SK-N-SH (cell line): Measurements from ENCODE around the gene ASIP.

ENCODE experiments used
- EP300 ChIP-seq, 2 experiments: IDR thresholded peaks; 2 replicates each; pipeline versions ENCODE4 v1.4.0 to v1.6.1; 2012; ENCODE audit warnings: borderline replicate concordance in 1 of 2, low read depth in 1 of 2, low read length in 1 of 2
- EZH2phosphoT487 ChIP-seq: fragments of 200-600 bp; sonication (generic); IDR thresholded peaks from 2 replicates; pipeline ENCODE4 v1.6.1; 2017; ENCODE audit warnings: low read depth, mixed run types, mild to moderate bottlenecking, antibody characterized with exemption, moderate library complexity, borderline replicate concordance
- FOXJ3 ChIP-seq: sonication (generic); formaldehyde crosslinking; IDR thresholded peaks from 2 replicates; pipeline ENCODE4 v1.5.1; 2020; ENCODE audit warnings: mild to moderate bottlenecking, missing genetic modification reagents
- JUND ChIP-seq: IDR thresholded peaks from 2 replicates; pipeline ENCODE4 v1.4.0; 2012
- RFX5 ChIP-seq: IDR thresholded peaks from 2 replicates; pipeline ENCODE4 v1.6.1; 2012; ENCODE audit warnings: mild to moderate bottlenecking, improper control_type of control experiment, low read length
- RXRA ChIP-seq: IDR thresholded peaks from 2 replicates; pipeline ENCODE4 v1.4.0; 2012; ENCODE audit warnings: low read depth, mild to moderate bottlenecking, borderline replicate concordance
- SMC3 ChIP-seq: IDR thresholded peaks from 2 replicates; pipeline ENCODE4 v1.6.1; 2012; ENCODE audit warnings: low read depth, low read length, improper control_type of control experiment
- TAF1 ChIP-seq: IDR thresholded peaks from 2 replicates; pipeline ENCODE4 v1.6.1; 2012; ENCODE audit warnings: low read depth, mild to moderate bottlenecking, low read length, moderate library complexity, borderline replicate concordance
- TEAD4 ChIP-seq: IDR thresholded peaks from 2 replicates; pipeline ENCODE4 v1.4.0; 2012; ENCODE audit warnings: mild to moderate bottlenecking, borderline replicate concordance; ENCODE audit not compliant: insufficient read depth
- TF ChIP-seq, protein P1 (sequence below): fragments of 200-600 bp; sonication (generic); IDR thresholded peaks from 2 replicates; pipeline ENCODE4 v1.6.1; 2017; ENCODE audit warnings: antibody characterized with exemption, mild to moderate bottlenecking, moderate library complexity
- TF ChIP-seq, protein P2 (sequence below): fragments of 150-350 bp; IDR thresholded peaks from 2 replicates; pipeline ENCODE4 v1.6.1; 2017; ENCODE audit warnings: antibody characterized with exemption, low read length, low read depth, borderline replicate concordance
- TF ChIP-seq, protein P3 (sequence below): IDR thresholded peaks from 2 replicates; pipeline ENCODE4 v1.4.0; 2012; ENCODE audit warnings: low read depth
- TF ChIP-seq, protein P4 (sequence below): IDR thresholded peaks from 2 replicates; pipeline ENCODE4 v1.6.1; 2012; ENCODE audit warnings: mild to moderate bottlenecking, low read depth, low read length, moderate library complexity

DNA sequence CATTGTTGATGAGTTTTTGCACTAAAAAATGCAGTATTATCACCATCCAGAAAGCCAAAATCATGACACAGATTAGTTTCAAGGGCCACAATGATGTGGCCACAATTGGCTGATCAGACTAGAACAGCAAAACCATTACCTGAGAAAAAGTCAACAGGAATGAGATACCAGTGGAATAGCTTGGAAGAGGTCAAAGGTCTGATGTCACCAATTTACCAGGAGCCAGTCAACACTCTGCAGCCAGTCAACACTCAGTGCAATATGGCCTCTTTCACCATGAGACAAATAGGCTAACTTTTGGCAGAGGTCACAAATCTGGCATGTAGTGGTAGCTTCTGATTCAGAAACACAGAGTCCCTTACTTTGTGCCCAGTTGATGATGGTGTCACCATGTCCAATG lies 7.5 kb upstream of the ASIP start:
- TF ChIP-seq TAF1 (no peak), JUND (no peak), FOXJ3 (no peak), RXRA (no peak), EP300 (IDR thresholded peaks at IDR 0.05; ENCODE audit: borderline replicate concordance in 1 of 2, low read depth in 1 of 2, low read length in 1 of 2) (no peak), EZH2phosphoT487 (no peak), RFX5 (no peak), TEAD4 (no peak), SMC3 (no peak)
- TF ChIP-seq, protein P1, sequence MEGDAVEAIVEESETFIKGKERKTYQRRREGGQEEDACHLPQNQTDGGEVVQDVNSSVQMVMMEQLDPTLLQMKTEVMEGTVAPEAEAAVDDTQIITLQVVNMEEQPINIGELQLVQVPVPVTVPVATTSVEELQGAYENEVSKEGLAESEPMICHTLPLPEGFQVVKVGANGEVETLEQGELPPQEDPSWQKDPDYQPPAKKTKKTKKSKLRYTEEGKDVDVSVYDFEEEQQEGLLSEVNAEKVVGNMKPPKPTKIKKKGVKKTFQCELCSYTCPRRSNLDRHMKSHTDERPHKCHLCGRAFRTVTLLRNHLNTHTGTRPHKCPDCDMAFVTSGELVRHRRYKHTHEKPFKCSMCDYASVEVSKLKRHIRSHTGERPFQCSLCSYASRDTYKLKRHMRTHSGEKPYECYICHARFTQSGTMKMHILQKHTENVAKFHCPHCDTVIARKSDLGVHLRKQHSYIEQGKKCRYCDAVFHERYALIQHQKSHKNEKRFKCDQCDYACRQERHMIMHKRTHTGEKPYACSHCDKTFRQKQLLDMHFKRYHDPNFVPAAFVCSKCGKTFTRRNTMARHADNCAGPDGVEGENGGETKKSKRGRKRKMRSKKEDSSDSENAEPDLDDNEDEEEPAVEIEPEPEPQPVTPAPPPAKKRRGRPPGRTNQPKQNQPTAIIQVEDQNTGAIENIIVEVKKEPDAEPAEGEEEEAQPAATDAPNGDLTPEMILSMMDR, result no peak
- TF ChIP-seq, protein P2, sequence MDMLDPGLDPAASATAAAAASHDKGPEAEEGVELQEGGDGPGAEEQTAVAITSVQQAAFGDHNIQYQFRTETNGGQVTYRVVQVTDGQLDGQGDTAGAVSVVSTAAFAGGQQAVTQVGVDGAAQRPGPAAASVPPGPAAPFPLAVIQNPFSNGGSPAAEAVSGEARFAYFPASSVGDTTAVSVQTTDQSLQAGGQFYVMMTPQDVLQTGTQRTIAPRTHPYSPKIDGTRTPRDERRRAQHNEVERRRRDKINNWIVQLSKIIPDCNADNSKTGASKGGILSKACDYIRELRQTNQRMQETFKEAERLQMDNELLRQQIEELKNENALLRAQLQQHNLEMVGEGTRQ, result no peak
- TF ChIP-seq, protein P3, sequence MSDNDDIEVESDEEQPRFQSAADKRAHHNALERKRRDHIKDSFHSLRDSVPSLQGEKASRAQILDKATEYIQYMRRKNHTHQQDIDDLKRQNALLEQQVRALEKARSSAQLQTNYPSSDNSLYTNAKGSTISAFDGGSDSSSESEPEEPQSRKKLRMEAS, result no peak
- TF ChIP-seq, protein P4, sequence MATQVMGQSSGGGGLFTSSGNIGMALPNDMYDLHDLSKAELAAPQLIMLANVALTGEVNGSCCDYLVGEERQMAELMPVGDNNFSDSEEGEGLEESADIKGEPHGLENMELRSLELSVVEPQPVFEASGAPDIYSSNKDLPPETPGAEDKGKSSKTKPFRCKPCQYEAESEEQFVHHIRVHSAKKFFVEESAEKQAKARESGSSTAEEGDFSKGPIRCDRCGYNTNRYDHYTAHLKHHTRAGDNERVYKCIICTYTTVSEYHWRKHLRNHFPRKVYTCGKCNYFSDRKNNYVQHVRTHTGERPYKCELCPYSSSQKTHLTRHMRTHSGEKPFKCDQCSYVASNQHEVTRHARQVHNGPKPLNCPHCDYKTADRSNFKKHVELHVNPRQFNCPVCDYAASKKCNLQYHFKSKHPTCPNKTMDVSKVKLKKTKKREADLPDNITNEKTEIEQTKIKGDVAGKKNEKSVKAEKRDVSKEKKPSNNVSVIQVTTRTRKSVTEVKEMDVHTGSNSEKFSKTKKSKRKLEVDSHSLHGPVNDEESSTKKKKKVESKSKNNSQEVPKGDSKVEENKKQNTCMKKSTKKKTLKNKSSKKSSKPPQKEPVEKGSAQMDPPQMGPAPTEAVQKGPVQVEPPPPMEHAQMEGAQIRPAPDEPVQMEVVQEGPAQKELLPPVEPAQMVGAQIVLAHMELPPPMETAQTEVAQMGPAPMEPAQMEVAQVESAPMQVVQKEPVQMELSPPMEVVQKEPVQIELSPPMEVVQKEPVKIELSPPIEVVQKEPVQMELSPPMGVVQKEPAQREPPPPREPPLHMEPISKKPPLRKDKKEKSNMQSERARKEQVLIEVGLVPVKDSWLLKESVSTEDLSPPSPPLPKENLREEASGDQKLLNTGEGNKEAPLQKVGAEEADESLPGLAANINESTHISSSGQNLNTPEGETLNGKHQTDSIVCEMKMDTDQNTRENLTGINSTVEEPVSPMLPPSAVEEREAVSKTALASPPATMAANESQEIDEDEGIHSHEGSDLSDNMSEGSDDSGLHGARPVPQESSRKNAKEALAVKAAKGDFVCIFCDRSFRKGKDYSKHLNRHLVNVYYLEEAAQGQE, result no peak
